Neural cell (in vitro differentiated cells): ENCODE results near the gene TBC1D25. TPM values are rescaled to one million over a fixed set of nuclear protein-coding genes. Genes with fewer than 3 reads are reported as not detected.

Source experiments
- H2AFZ ChIP-seq: fragments of 200-600, 300-800 bp; sonication (generic), shearing (Covaris generic); 2 replicates; pipeline ENCODE4 v1.6.0; 2014; ENCODE audit warnings: low read depth, mild to moderate bottlenecking, antibody characterized with exemption, low read length, moderate library complexity
- H3F3A ChIP-seq: fragments of 200-600 bp; shearing (Covaris generic); 2 replicates; pipeline ENCODE4 v1.6.1; 2016; ENCODE audit warnings: mild to moderate bottlenecking, moderate library complexity, mixed read lengths, antibody characterized with exemption, low read length; ENCODE audit not compliant: insufficient read depth, poor library complexity, severe bottlenecking
- H3K27ac ChIP-seq: fragments of 200-600, 300-800 bp; sonication (generic), shearing (Covaris generic); 2 replicates; pipeline ENCODE4 v1.5.1; 2014; ENCODE audit warnings: mild to moderate bottlenecking, low read length, moderate library complexity
- H3K27me3 ChIP-seq: fragments of 300-800, 200-600 bp; sonication (generic), shearing (Covaris generic); 2 replicates; pipeline ENCODE4 v1.6.0; 2014; ENCODE audit warnings: mild to moderate bottlenecking, low read depth, low read length, moderate library complexity; ENCODE audit not compliant: insufficient read depth
- H3K36me3 ChIP-seq: fragments of 300-800, 200-600 bp; sonication (generic), shearing (Covaris generic); 2 replicates; pipeline ENCODE4 v1.5.1; 2014; ENCODE audit warnings: mild to moderate bottlenecking, antibody characterized with exemption, low read length, moderate library complexity; ENCODE audit not compliant: insufficient read depth
- H3K4me2 ChIP-seq: fragments of 300-800, 200-600 bp; sonication (generic), shearing (Covaris generic); 2 replicates; pipeline ENCODE4 v1.6.0; 2014; ENCODE audit warnings: mild to moderate bottlenecking, low read length
- H3K4me3 ChIP-seq: fragments of 300-800, 200-600 bp; sonication (generic), shearing (Covaris generic); 2 replicates; pipeline ENCODE4 v1.5.1; 2014; ENCODE audit warnings: mild to moderate bottlenecking, low read length, moderate library complexity
- H3K79me2 ChIP-seq: fragments of 200-600 bp; shearing (Covaris generic); replicated peaks from 2 replicates; pipeline ENCODE4 v1.6.0; 2014; ENCODE audit warnings: mild to moderate bottlenecking, low read length, moderate library complexity; ENCODE audit not compliant: insufficient read depth
- H3K9ac ChIP-seq: fragments of 300-800, 200-600 bp; sonication (generic), shearing (Covaris generic); 2 replicates; pipeline ENCODE4 v1.6.1; 2016; ENCODE audit warnings: mild to moderate bottlenecking, low read length, mixed read lengths
- H3K9me2 ChIP-seq: fragments of 200-600 bp; shearing (Covaris generic); 2 replicates; pipeline ENCODE4 v1.6.1; 2016; ENCODE audit warnings: mild to moderate bottlenecking, low read length, mixed read lengths; ENCODE audit not compliant: insufficient read depth
- H3K9me3 ChIP-seq: fragments of 200-600, 300-800 bp; sonication (generic), shearing (Covaris generic); 2 replicates; pipeline ENCODE4 v1.6.1; 2016; ENCODE audit warnings: mild to moderate bottlenecking, mixed run types, low read length, moderate library complexity, mixed read lengths
- H4K20me1 ChIP-seq: fragments of 200-600 bp; shearing (Covaris generic); 2 replicates; pipeline ENCODE4 v1.6.1; 2016; ENCODE audit warnings: mild to moderate bottlenecking, mixed run types; ENCODE audit not compliant: insufficient read depth
- EP300 ChIP-seq: fragments of 450-650 bp; conservative IDR thresholded peaks from 2 replicates; pipeline ENCODE4 v1.6.1; 2014; ENCODE audit warnings: antibody characterized with exemption, mild to moderate bottlenecking, moderate library complexity; ENCODE audit not compliant: poor library complexity, severe bottlenecking
- EZH2 ChIP-seq: fragments of 200-600, 300-800 bp; shearing (Covaris generic), sonication (generic); IDR thresholded peaks from 2 replicates; pipeline ENCODE4 v1.6.1; 2014; ENCODE audit warnings: antibody characterized with exemption, low read length, borderline replicate concordance, mild to moderate bottlenecking; ENCODE audit not compliant: insufficient read depth, poor library complexity, severe bottlenecking
- MXI1 ChIP-seq: fragments of 450-650 bp; conservative IDR thresholded peaks from 2 replicates; pipeline ENCODE4 v1.6.1; 2014; ENCODE audit warnings: antibody characterized with exemption, mild to moderate bottlenecking; ENCODE audit not compliant: poor library complexity, severe bottlenecking
- POLR2AphosphoS5 ChIP-seq: IDR thresholded peaks from 2 replicates; pipeline ENCODE4 v1.6.1; 2012
- RAD21 ChIP-seq: fragments of 450-650 bp; conservative IDR thresholded peaks from 2 replicates; pipeline ENCODE4 v1.6.1; 2014; ENCODE audit warnings: antibody characterized with exemption, mild to moderate bottlenecking, moderate library complexity
- SMC3 ChIP-seq: fragments of 450-650 bp; conservative IDR thresholded peaks from 2 replicates; pipeline ENCODE4 v1.6.1; 2014; ENCODE audit warnings: antibody characterized with exemption, mild to moderate bottlenecking, moderate library complexity; ENCODE audit not compliant: poor library complexity
- TAF1 ChIP-seq: IDR thresholded peaks from 2 replicates; pipeline ENCODE4 v1.6.1; 2012; ENCODE audit warnings: low read depth
- polyA plus RNA-seq: library from polyadenylated mRNA; depleted of rRNA; stranded (reverse); fragments of >200 nt; gene quantifications from 2 replicates; pipeline ENCODE4 v1.2.3, GENCODE V29; 2014
- TF ChIP-seq, protein P1 (sequence below): IDR thresholded peaks from 2 replicates; pipeline ENCODE4 v1.6.1; 2012; ENCODE audit warnings: borderline replicate concordance
- TF ChIP-seq, protein P2 (sequence below): fragments of 450-650 bp; IDR thresholded peaks from 2 replicates; pipeline ENCODE4 v1.5.1; 2014; ENCODE audit warnings: antibody characterized with exemption, mild to moderate bottlenecking, moderate library complexity; ENCODE audit not compliant: poor library complexity, severe bottlenecking

TBC1D25 gene
- polyA plus RNA-seq, 1 donor from 2014 or later, result 4.5 TPM

DNA sequence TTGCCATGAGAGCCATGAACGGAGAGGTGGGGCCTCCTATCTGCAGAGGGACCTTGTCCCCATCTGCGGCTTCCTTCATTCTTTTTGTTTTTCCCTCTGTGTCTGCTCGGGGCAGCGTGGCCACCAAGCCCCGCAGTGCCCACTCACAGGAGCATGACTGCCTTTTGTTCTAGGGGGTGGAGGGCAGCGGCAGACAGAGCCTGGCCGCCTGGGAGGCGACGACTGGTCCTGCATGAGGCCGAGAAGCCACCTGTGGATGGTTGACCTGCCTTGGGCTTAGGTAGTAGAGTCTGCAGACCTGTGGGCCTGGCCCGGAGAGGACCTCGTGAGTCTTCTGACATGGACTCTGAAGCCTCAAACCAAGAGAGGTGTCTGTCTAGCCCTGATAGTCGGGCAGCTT lies 36.1 kb downstream of the TBC1D25 start:
- Histone ChIP-seq H3K27ac (no peak overlapping the region), H3F3A (no peaks in the 10 kb centered on the region), H2AFZ (no peak overlapping the region), H3K79me2 (peaks cover 9% of the 10 kb centered on the region), H3K27me3 (no peaks in the 10 kb centered on the region), H3K9me3 (no peaks in the 10 kb centered on the region), H3K36me3 (no peaks in the 10 kb centered on the region), H4K20me1 (no peaks in the 10 kb centered on the region), H3K4me2 (peak overlapping the region; percentile 73), H3K9ac (peak overlapping the region; percentile 96), H3K9me2 (no peaks in the 10 kb centered on the region), H3K4me3 (peak overlapping the region; percentile 87)
- TF ChIP-seq, protein P1, sequence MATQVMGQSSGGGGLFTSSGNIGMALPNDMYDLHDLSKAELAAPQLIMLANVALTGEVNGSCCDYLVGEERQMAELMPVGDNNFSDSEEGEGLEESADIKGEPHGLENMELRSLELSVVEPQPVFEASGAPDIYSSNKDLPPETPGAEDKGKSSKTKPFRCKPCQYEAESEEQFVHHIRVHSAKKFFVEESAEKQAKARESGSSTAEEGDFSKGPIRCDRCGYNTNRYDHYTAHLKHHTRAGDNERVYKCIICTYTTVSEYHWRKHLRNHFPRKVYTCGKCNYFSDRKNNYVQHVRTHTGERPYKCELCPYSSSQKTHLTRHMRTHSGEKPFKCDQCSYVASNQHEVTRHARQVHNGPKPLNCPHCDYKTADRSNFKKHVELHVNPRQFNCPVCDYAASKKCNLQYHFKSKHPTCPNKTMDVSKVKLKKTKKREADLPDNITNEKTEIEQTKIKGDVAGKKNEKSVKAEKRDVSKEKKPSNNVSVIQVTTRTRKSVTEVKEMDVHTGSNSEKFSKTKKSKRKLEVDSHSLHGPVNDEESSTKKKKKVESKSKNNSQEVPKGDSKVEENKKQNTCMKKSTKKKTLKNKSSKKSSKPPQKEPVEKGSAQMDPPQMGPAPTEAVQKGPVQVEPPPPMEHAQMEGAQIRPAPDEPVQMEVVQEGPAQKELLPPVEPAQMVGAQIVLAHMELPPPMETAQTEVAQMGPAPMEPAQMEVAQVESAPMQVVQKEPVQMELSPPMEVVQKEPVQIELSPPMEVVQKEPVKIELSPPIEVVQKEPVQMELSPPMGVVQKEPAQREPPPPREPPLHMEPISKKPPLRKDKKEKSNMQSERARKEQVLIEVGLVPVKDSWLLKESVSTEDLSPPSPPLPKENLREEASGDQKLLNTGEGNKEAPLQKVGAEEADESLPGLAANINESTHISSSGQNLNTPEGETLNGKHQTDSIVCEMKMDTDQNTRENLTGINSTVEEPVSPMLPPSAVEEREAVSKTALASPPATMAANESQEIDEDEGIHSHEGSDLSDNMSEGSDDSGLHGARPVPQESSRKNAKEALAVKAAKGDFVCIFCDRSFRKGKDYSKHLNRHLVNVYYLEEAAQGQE, result no peak
- TF ChIP-seq MXI1 (no peak), POLR2AphosphoS5 (no peak)

DNA sequence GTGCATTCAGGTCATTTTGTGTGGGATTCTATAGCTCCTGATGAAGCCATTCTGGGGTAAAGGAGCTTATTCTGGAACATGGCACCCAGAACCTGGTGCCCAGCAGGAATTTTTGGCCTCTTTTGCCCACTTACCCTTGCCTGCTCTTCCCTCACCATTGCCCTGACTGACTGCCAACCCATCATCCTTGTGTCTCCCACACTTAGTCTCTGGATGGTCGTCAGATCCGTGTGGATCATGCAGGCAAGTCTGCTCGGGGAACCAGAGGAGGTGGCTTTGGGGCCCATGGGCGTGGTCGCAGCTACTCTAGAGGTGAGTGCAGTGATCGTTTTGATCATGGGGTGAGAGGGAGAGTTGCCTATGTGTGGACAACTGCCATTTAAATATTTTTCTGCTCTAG lies 36.6 kb downstream of the TBC1D25 start:
- Histone ChIP-seq H3K9ac (no peak overlapping the region), H3F3A (no peaks in the 10 kb centered on the region), H3K79me2 (peaks cover 9% of the 10 kb centered on the region), H3K36me3 (no peaks in the 10 kb centered on the region), H3K9me2 (no peaks in the 10 kb centered on the region), H2AFZ (no peak overlapping the region), H4K20me1 (no peaks in the 10 kb centered on the region), H3K27me3 (no peaks in the 10 kb centered on the region), H3K27ac (no peak overlapping the region), H3K4me2 (no peak overlapping the region), H3K4me3 (peak overlapping the region; percentile 87), H3K9me3 (no peaks in the 10 kb centered on the region)
- TF ChIP-seq, protein P1, result no peak
- TF ChIP-seq RAD21 (no peak), EZH2 (no peak), SMC3 (no peak), EP300 (no peak), MXI1 (no peak), TAF1 (no peak), POLR2AphosphoS5 (no peak)
- TF ChIP-seq, protein P2, sequence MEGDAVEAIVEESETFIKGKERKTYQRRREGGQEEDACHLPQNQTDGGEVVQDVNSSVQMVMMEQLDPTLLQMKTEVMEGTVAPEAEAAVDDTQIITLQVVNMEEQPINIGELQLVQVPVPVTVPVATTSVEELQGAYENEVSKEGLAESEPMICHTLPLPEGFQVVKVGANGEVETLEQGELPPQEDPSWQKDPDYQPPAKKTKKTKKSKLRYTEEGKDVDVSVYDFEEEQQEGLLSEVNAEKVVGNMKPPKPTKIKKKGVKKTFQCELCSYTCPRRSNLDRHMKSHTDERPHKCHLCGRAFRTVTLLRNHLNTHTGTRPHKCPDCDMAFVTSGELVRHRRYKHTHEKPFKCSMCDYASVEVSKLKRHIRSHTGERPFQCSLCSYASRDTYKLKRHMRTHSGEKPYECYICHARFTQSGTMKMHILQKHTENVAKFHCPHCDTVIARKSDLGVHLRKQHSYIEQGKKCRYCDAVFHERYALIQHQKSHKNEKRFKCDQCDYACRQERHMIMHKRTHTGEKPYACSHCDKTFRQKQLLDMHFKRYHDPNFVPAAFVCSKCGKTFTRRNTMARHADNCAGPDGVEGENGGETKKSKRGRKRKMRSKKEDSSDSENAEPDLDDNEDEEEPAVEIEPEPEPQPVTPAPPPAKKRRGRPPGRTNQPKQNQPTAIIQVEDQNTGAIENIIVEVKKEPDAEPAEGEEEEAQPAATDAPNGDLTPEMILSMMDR, result no peak
